Measurements from ENCODE around the gene FBLN2.

Gene FBLN2

GRCh38 chr3:13610006-13610570 lies 61.2 kb downstream of the FBLN2 start:
- DNase-seq = no peak

- no peak for DNase-seq
Observed at GRCh38 chr3:13611221-13611620, 62.3 kb downstream of the FBLN2 start.

GRCh38 chr3:13612829-13613228 lies 63.9 kb downstream of the FBLN2 start:
- no peak for DNase-seq

- DNase-seq = no peak
Observed at GRCh38 chr3:13613343-13614190, 64.6 kb downstream of the FBLN2 start.

GRCh38 chr3:13614607-13615006 lies 65.7 kb downstream of the FBLN2 start:
- no peak for DNase-seq

GRCh38 chr3:13615019-13615528 lies 66.1 kb downstream of the FBLN2 start:
- DNase-seq = no peak

- no peak for DNase-seq
Observed at GRCh38 chr3:13616359-13616758, 67.4 kb downstream of the FBLN2 start.

- no peak for DNase-seq
Observed at GRCh38 chr3:13617097-13617738, 68.3 kb downstream of the FBLN2 start.

- no peak for DNase-seq
Observed at GRCh38 chr3:13617981-13618380, 69.1 kb downstream of the FBLN2 start.

GRCh38 chr3:13618836-13619235 lies 69.9 kb downstream of the FBLN2 start:
- DNase-seq = no peak

GRCh38 chr3:13619661-13620230 lies 70.8 kb downstream of the FBLN2 start:
- no peak for DNase-seq

GRCh38 chr3:13620281-13620680 lies 71.4 kb downstream of the FBLN2 start:
- DNase-seq = no peak

- DNase-seq = no peak
Observed at GRCh38 chr3:13620776-13621365, 71.9 kb downstream of the FBLN2 start.

- no peak for DNase-seq
Observed at GRCh38 chr3:13621381-13622221, 72.7 kb downstream of the FBLN2 start.

GRCh38 chr3:13622356-13622755 lies 73.4 kb downstream of the FBLN2 start:
- no peak for DNase-seq

- no peak for DNase-seq
Observed at GRCh38 chr3:13623101-13623654, 74.3 kb downstream of the FBLN2 start.

GRCh38 chr3:13624021-13624420 lies 75.1 kb downstream of the FBLN2 start:
- DNase-seq = no peak

GRCh38 chr3:13624671-13625125 lies 75.8 kb downstream of the FBLN2 start:
- DNase-seq = no peak

- DNase-seq = no peak
Observed at GRCh38 chr3:13626396-13626795, 77.5 kb downstream of the FBLN2 start.

- DNase-seq = no peak
Observed at GRCh38 chr3:13626915-13627460, 78.1 kb downstream of the FBLN2 start.

GRCh38 chr3:13627681-13628080 lies 78.8 kb downstream of the FBLN2 start:
- DNase-seq = no peak
